Neural progenitor cell (in vitro differentiated cells): ENCODE data around the gene SPRED3. TPM values are rescaled to one million over a fixed set of nuclear protein-coding genes. Genes with fewer than 3 reads are reported as not detected.

ENCODE experiments used
- DNase-seq: peaks from one replicate; pipeline ENCODE4 v3.0.0-alpha.2; 2016; ENCODE audit warnings: low spot score
- H2AFZ ChIP-seq: fragments of 200-600 bp; sonication (generic); replicated peaks from 2 replicates; pipeline ENCODE4 v1.6.1; 2016; ENCODE audit warnings: antibody characterized with exemption
- H3F3A ChIP-seq: fragments of 200-600 bp; sonication (generic); 2 replicates; pipeline ENCODE4 v1.6.1; 2016; ENCODE audit warnings: antibody characterized with exemption, low read depth
- H3K27ac ChIP-seq: fragments of 200-600 bp; sonication (generic); 2 replicates; pipeline ENCODE4 v1.5.1; 2016; ENCODE audit warnings: mild to moderate bottlenecking
- H3K27me3 ChIP-seq: fragments of 200-600 bp; sonication (generic); 2 replicates; pipeline ENCODE4 v1.6.1; 2016; ENCODE audit warnings: mild to moderate bottlenecking, moderate library complexity
- H3K36me3 ChIP-seq: fragments of 200-600 bp; sonication (generic); 2 replicates; pipeline ENCODE4 v1.5.1; 2016
- H3K4me1 ChIP-seq: fragments of 200-600 bp; sonication (generic); 2 replicates; pipeline ENCODE4 v1.6.1; 2016; ENCODE audit warnings: mixed run types
- H3K4me2 ChIP-seq: fragments of 200-600 bp; sonication (generic); 2 replicates; pipeline ENCODE4 v1.6.1; 2016
- H3K4me3 ChIP-seq: fragments of 200-600 bp; sonication (generic); 2 replicates; pipeline ENCODE4 v1.5.1; 2016
- H3K79me2 ChIP-seq: fragments of 200-600 bp; sonication (generic); 2 replicates; pipeline ENCODE4 v1.6.1; 2016; ENCODE audit warnings: low read depth
- H3K9ac ChIP-seq: fragments of 200-600 bp; sonication (generic); 2 replicates; pipeline ENCODE4 v1.6.1; 2016
- H3K9me3 ChIP-seq: fragments of 200-600 bp; sonication (generic); 2 replicates; pipeline ENCODE4 v1.5.1; 2016; ENCODE audit warnings: low read depth
- H4K20me1 ChIP-seq: fragments of 200-600 bp; sonication (generic); 2 replicates; pipeline ENCODE4 v1.6.1; 2016; ENCODE audit warnings: low read depth
- H3K27ac Mint-ChIP-seq: 3 replicates; pipeline ENCODE4 v1.8.0; 2021; ENCODE audit warnings: mixed read lengths
- H3K27me3 Mint-ChIP-seq: 2 replicates; pipeline ENCODE4 v1.8.0; 2022; ENCODE audit warnings: low read depth, mild to moderate bottlenecking, inconsistent platforms, moderate library complexity, mixed read lengths; ENCODE audit not compliant: insufficient read depth
- H3K36me3 Mint-ChIP-seq: 3 replicates; pipeline ENCODE4 v1.8.0; 2021; ENCODE audit warnings: mixed read lengths
- H3K4me1 Mint-ChIP-seq: 3 replicates; pipeline ENCODE4 v1.8.0; 2021; ENCODE audit warnings: mixed read lengths
- H3K4me3 Mint-ChIP-seq: 3 replicates; pipeline ENCODE4 v1.8.0; 2021; ENCODE audit warnings: mild to moderate bottlenecking, moderate library complexity, mixed read lengths
- H3K9me3 Mint-ChIP-seq: 3 replicates; pipeline ENCODE4 v1.8.0; 2020; ENCODE audit warnings: mixed read lengths
- CTCF ChIP-seq: fragments of 200-600 bp; sonication (generic); IDR thresholded peaks from 2 replicates; pipeline ENCODE4 v1.5.1; 2017; ENCODE audit warnings: antibody characterized with exemption, mild to moderate bottlenecking
- EZH2 ChIP-seq: fragments of 200-600 bp; sonication (generic); IDR thresholded peaks from 2 replicates; pipeline ENCODE4 v1.6.1; 2017; ENCODE audit warnings: antibody characterized with exemption, mild to moderate bottlenecking, moderate library complexity
- EZH2phosphoT487 ChIP-seq: fragments of 200-600 bp; sonication (generic); IDR thresholded peaks from 2 replicates; pipeline ENCODE4 v1.6.1; 2017; ENCODE audit warnings: antibody characterized with exemption
- total RNA-seq: library from RNA; depleted of rRNA; stranded (reverse); fragments of >200 nt; gene quantifications from 2 replicates; pipeline ENCODE4 v1.2.3, GENCODE V29; 2015; ENCODE audit warnings: low replicate concordance

The SPRED3 gene
- total RNA-seq, 1 donor from 2014 or later: 0.99 TPM

GRCh38 chr19:38389957-38390924, 1.7 kb downstream of the SPRED3 start:
- Histone ChIP-seq H2AFZ (no peak overlapping the region), H3K4me1 (peaks cover 4% of the 10 kb centered on the region), H3K27me3 (peaks cover 39% of the 10 kb centered on the region), H3K36me3 (no peaks in the 10 kb centered on the region), H3K9ac (no peak overlapping the region), H3K4me3 (peak overlapping the region; percentile 75), H3K79me2 (no peaks in the 10 kb centered on the region), H3F3A (peaks cover 30% of the 10 kb centered on the region), H3K27ac (no peak overlapping the region), H3K4me2 (peak overlapping the region; percentile 86), H4K20me1 (peaks cover 26% of the 10 kb centered on the region), H3K9me3 (no peaks in the 10 kb centered on the region)
- H3K4me1 Mint-ChIP-seq: peaks cover 23% of the 10 kb centered on the region
- TF ChIP-seq EZH2 (no peak), CTCF (no peak), EZH2phosphoT487 (no peak)
- peak overlapping the region; percentile 93 for H3K4me3 Mint-ChIP-seq
- peaks cover 4% of the 10 kb centered on the region for H3K9me3 Mint-ChIP-seq
- no peak for DNase-seq
- H3K27me3 Mint-ChIP-seq: peaks cover 6% of the 10 kb centered on the region
- no peak overlapping the region for H3K27ac Mint-ChIP-seq
- peaks cover 24% of the 10 kb centered on the region for H3K36me3 Mint-ChIP-seq

GRCh38 chr19:38391911-38392464, 3.5 kb downstream of the SPRED3 start:
- TF ChIP-seq EZH2 (no peak), EZH2phosphoT487 (no peak), CTCF (no peak)
- Histone ChIP-seq H3F3A (peaks cover 23% of the 10 kb centered on the region), H3K36me3 (no peaks in the 10 kb centered on the region), H3K9me3 (no peaks in the 10 kb centered on the region), H3K27me3 (peaks cover 22% of the 10 kb centered on the region), H3K9ac (no peak overlapping the region), H3K4me2 (no peak overlapping the region), H2AFZ (no peak overlapping the region), H4K20me1 (peaks cover 12% of the 10 kb centered on the region), H3K79me2 (no peaks in the 10 kb centered on the region), H3K4me1 (peaks cover 4% of the 10 kb centered on the region), H3K27ac (no peak overlapping the region), H3K4me3 (no peak overlapping the region)
- peaks cover 30% of the 10 kb centered on the region for H3K36me3 Mint-ChIP-seq
- no peak overlapping the region for H3K27ac Mint-ChIP-seq
- peaks cover 7% of the 10 kb centered on the region for H3K27me3 Mint-ChIP-seq
- H3K9me3 Mint-ChIP-seq: peaks cover 7% of the 10 kb centered on the region
- H3K4me1 Mint-ChIP-seq: peaks cover 23% of the 10 kb centered on the region
- no peak overlapping the region for H3K4me3 Mint-ChIP-seq
- DNase-seq: no peak

- H3K4me1 ChIP-seq: peaks cover 4% of the 10 kb centered on the region
- H3K4me2 ChIP-seq: no peak overlapping the region
- H3K4me3 ChIP-seq: no peak overlapping the region
- Mint-ChIP-seq H3K27me3 (peaks cover 4% of the 10 kb centered on the region), H3K4me1 (peaks cover 19% of the 10 kb centered on the region), H3K36me3 (peaks cover 30% of the 10 kb centered on the region), H3K9me3 (peaks cover 7% of the 10 kb centered on the region), H3K4me3 (no peak overlapping the region), H3K27ac (no peak overlapping the region)
- H3K27me3 ChIP-seq: peaks cover 18% of the 10 kb centered on the region
- H4K20me1 ChIP-seq: peaks cover 6% of the 10 kb centered on the region
- no peaks in the 10 kb centered on the region for H3K36me3 ChIP-seq
- H3K9me3 ChIP-seq: no peaks in the 10 kb centered on the region
- no peak for DNase-seq
- H3K9ac ChIP-seq: no peak overlapping the region
- TF ChIP-seq EZH2 (no peak), EZH2phosphoT487 (no peak), CTCF (no peak)
- H3K79me2 ChIP-seq: no peaks in the 10 kb centered on the region
- H2AFZ ChIP-seq: no peak overlapping the region
- peaks cover 15% of the 10 kb centered on the region for H3F3A ChIP-seq
- H3K27ac ChIP-seq: no peak overlapping the region
Measured at GRCh38 chr19:38392707-38393308, 4.3 kb downstream of the SPRED3 start.
